PC-3 (cell line): ENCODE data around the gene LGI2. TPM values are rescaled to one million over a fixed set of nuclear protein-coding genes. Genes with fewer than 3 reads are reported as not detected.

ENCODE experiments used
- ATAC-seq: fragments of 200-7000 bp; cut with Tn5 transposase; 2 replicates; pipeline ENCODE4 v1.9.1; 2020; ENCODE audit warnings: mild to moderate bottlenecking, moderate library complexity
- BruUV-seq: library from RNA; stranded (reverse); fragments of 400-500 nt; replicated peaks from 2 replicates; lab custom pipeline; 2021; lab: Mats Ljungman, UMichigan
- CTCF ChIA-PET: fragments of 300-600 bp; sonication (Branson Sonifier 250); formaldehyde crosslinking; loops from one replicate; lab custom pipeline; 2022; ENCODE audit warnings: antibody characterized with exemption; lab: Charles Lee
- POLR2A ChIA-PET: fragments of 300-600 bp; sonication (Branson Sonifier 250); formaldehyde crosslinking; loops from one replicate; lab custom pipeline; 2022; ENCODE audit warnings: antibody characterized with exemption; ENCODE audit not compliant: unreplicated experiment; lab: Charles Lee
- DNase-seq: peaks from one replicate; pipeline ENCODE4 v3.0.0-alpha.2; 2015
- H2AFZ ChIP-seq: fragments of 300-600 bp; sonication (generic); 2 replicates; pipeline ENCODE4 v1.6.0; 2016; ENCODE audit warnings: antibody characterized with exemption, low read length
- H3F3A ChIP-seq: fragments of 300-600 bp; sonication (generic); one replicate; pipeline ENCODE4 v1.6.0; 2017; ENCODE audit warnings: antibody characterized with exemption, low read length, control low read depth, mild to moderate bottlenecking; ENCODE audit not compliant: unreplicated experiment
- H3K27ac ChIP-seq: fragments of 300-600 bp; sonication (generic); 2 replicates; pipeline ENCODE4 v1.5.1; 2016; ENCODE audit warnings: mild to moderate bottlenecking, low read length
- H3K27me3 ChIP-seq: fragments of 300-600 bp; sonication (generic); 2 replicates; pipeline ENCODE4 v1.6.1; 2016; ENCODE audit warnings: low read length, mixed read lengths
- H3K36me3 ChIP-seq: fragments of 300-600 bp; sonication (generic); 2 replicates; pipeline ENCODE4 v1.6.1; 2016; ENCODE audit warnings: low read depth, mixed run types, low read length, mixed read lengths
- H3K4me1 ChIP-seq: fragments of 300-600 bp; sonication (generic); 2 replicates; pipeline ENCODE4 v1.5.1; 2016; ENCODE audit warnings: low read length; ENCODE audit not compliant: insufficient read depth
- H3K4me2 ChIP-seq: fragments of 300-600 bp; sonication (generic); 2 replicates; pipeline ENCODE4 v1.6.0; 2016; ENCODE audit warnings: low read length
- H3K4me3 ChIP-seq: fragments of 300-600 bp; sonication (generic); 2 replicates; pipeline ENCODE4 v1.5.1; 2016; ENCODE audit warnings: mild to moderate bottlenecking, low read length, mixed read lengths
- H3K79me2 ChIP-seq: fragments of 300-600 bp; sonication (generic); 2 replicates; pipeline ENCODE4 v1.6.1; 2017; ENCODE audit warnings: low read length, mixed read lengths
- H3K9ac ChIP-seq: fragments of 300-600 bp; sonication (generic); 2 replicates; pipeline ENCODE4 v1.6.0; 2016; ENCODE audit warnings: mild to moderate bottlenecking, low read length
- H3K9me2 ChIP-seq: fragments of 300-600 bp; sonication (generic); replicated peaks from 2 replicates; pipeline ENCODE4 v1.6.1; 2016; ENCODE audit warnings: mixed run types, low read length, mixed read lengths
- H3K9me3 ChIP-seq: fragments of 300-600 bp; sonication (generic); 2 replicates; pipeline ENCODE4 v1.6.1; 2016; ENCODE audit warnings: low read length, mixed read lengths
- H4K20me1 ChIP-seq: fragments of 300-600 bp; sonication (generic); 2 replicates; pipeline ENCODE4 v1.6.1; 2016; ENCODE audit warnings: low read length, mixed read lengths
- EZH2 ChIP-seq: fragments of 300-600 bp; sonication (generic); IDR thresholded peaks from one replicate; pipeline ENCODE4 v1.6.1; 2017; ENCODE audit warnings: antibody characterized with exemption, mild to moderate bottlenecking, low read length; ENCODE audit not compliant: unreplicated experiment
- EZH2phosphoT487 ChIP-seq: fragments of 300-600 bp; sonication (generic); IDR thresholded peaks from 2 replicates; pipeline ENCODE4 v1.6.1; 2018; ENCODE audit warnings: mild to moderate bottlenecking, antibody characterized with exemption, low read length, borderline replicate concordance
- intact Hi-C: fragments of 100-400 bp; cut with micrococcal nuclease; formaldehyde crosslinking; loops from 2 replicates; pipeline ENCODE4 v1.9.0; 2023
- total RNA-seq: library from RNA; depleted of rRNA; stranded (reverse); fragments of >200 nt; gene quantifications from 2 replicates; pipeline ENCODE4 v1.2.3, GENCODE V29; 2014
- TF ChIP-seq, protein P1 (sequence below): fragments of 300-600 bp; sonication (generic); conservative IDR thresholded peaks from 2 replicates; pipeline ENCODE4 v1.5.1; 2017; ENCODE audit warnings: antibody characterized with exemption, low read depth, mild to moderate bottlenecking, low read length

LGI2 gene
- total RNA-seq, 1 experiment from 2014 or later, result 0.18 TPM

DNA sequence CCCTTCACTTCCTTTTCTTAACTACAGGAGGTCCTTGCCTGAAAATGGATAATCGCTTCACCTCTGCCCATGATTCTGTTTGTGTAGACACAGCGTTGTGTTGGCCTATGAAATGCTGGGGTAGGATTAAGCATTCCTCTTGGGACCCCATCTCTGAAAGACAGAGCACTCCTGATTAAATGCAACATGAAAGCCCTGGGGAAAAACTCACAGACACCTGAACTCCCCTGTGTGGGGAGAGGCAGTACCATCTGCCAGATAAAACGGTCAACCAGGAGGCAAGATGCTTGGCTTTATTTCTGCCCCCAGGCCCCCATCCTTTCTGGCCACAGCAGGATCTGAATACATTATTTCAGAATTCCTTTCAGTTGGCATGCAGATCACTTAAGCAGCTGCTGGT, 1.9 kb downstream of the LGI2 start:
- POLR2A ChIA-PET, result no interaction called here
- intact Hi-C loops, result no loop called here
- Histone ChIP-seq H3K9me3 (no peaks in the 10 kb centered on the region), H3K27ac (no peak overlapping the region), H3K9ac (no peak overlapping the region), H3K4me2 (no peak overlapping the region), H3K79me2 (no peaks in the 10 kb centered on the region), H2AFZ (no peak overlapping the region), H3K4me1 (no peaks in the 10 kb centered on the region), H3K36me3 (no peaks in the 10 kb centered on the region), H4K20me1 (no peaks in the 10 kb centered on the region), H3F3A (no peaks in the 10 kb centered on the region), H3K9me2 (no peaks in the 10 kb centered on the region), H3K4me3 (no peak overlapping the region), H3K27me3 (peaks cover 26% of the 10 kb centered on the region)
- no TSS peak for BruUV-seq
- CTCF ChIA-PET, result no interaction called here
- DNase-seq (no peak), ATAC-seq (no peak)
- no peak for TF ChIP-seq EZH2phosphoT487
- TF ChIP-seq EZH2, result no peak
- TF ChIP-seq, protein P1, sequence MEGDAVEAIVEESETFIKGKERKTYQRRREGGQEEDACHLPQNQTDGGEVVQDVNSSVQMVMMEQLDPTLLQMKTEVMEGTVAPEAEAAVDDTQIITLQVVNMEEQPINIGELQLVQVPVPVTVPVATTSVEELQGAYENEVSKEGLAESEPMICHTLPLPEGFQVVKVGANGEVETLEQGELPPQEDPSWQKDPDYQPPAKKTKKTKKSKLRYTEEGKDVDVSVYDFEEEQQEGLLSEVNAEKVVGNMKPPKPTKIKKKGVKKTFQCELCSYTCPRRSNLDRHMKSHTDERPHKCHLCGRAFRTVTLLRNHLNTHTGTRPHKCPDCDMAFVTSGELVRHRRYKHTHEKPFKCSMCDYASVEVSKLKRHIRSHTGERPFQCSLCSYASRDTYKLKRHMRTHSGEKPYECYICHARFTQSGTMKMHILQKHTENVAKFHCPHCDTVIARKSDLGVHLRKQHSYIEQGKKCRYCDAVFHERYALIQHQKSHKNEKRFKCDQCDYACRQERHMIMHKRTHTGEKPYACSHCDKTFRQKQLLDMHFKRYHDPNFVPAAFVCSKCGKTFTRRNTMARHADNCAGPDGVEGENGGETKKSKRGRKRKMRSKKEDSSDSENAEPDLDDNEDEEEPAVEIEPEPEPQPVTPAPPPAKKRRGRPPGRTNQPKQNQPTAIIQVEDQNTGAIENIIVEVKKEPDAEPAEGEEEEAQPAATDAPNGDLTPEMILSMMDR, result no peak

DNA sequence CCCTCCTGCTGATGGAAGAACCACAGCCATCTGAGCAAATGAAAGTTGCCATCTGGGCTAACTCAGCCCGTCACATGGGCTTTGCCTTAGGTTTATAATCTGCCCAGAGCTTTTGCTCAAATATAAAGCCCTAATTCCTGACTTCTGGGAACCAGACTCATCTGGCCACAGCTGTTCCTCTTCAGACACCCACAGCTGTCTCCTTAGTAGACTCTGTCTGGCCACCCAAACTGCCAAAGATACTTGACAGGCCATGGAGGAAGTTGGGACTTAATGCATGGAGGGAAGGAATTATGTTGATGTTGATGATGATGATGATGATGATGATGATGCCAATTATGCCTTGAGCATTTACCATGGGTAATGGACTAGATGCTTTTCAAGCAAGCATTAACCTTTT, 8.0 kb downstream of the LGI2 start:
- no TSS peak for BruUV-seq
- POLR2A ChIA-PET, result no interaction called here
- Histone ChIP-seq H3K9me3 (no peaks in the 10 kb centered on the region), H4K20me1 (no peaks in the 10 kb centered on the region), H3K4me2 (no peak overlapping the region), H3K4me3 (no peak overlapping the region), H2AFZ (no peak overlapping the region), H3K27me3 (0 out of 2 replicates have a peak, but pooled peaks cover 8% of the 10 kb centered on the region), H3K9ac (no peak overlapping the region), H3K9me2 (no peaks in the 10 kb centered on the region), H3K4me1 (no peaks in the 10 kb centered on the region), H3K36me3 (no peaks in the 10 kb centered on the region), H3K27ac (no peak overlapping the region), H3F3A (no peaks in the 10 kb centered on the region), H3K79me2 (no peaks in the 10 kb centered on the region)
- intact Hi-C loops, result no loop called here
- ATAC-seq (no peak), DNase-seq (no peak)
- CTCF ChIA-PET, result no interaction called here
- TF ChIP-seq, protein P1, result no peak
- TF ChIP-seq EZH2 (no peak), EZH2phosphoT487 (no peak)

DNA sequence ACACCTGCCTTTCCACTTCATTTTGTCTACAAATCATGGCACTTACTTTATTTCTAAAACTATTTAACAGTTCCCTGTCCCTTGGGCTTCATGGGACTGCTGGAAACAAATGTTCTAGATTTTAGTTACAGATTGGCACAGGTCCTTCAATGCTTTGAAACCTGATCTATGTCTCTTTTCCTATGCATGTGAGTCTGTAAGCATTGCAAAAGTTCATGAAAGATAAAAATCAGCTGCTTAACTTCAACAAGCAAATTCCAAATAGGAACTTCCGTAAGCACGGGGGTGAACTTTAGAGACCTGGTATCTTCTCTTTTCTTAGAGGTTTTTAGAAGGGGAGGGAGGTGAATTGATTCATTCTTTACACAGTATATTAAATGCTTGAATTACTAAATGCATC, 9.5 kb downstream of the LGI2 start:
- no TSS peak for BruUV-seq
- H3K79me2 ChIP-seq, result no peaks in the 10 kb centered on the region
- H3K27me3 ChIP-seq, result no peaks in the 10 kb centered on the region
- no peaks in the 10 kb centered on the region for H3K36me3 ChIP-seq
- H3K4me2 ChIP-seq, result no peak overlapping the region
- DNase-seq, result no peak
- no peaks in the 10 kb centered on the region for H4K20me1 ChIP-seq
- H3K9me2 ChIP-seq, result no peaks in the 10 kb centered on the region
- H3K4me3 ChIP-seq, result no peak overlapping the region
- no peak for ATAC-seq
- no peaks in the 10 kb centered on the region for H3K4me1 ChIP-seq
- intact Hi-C loops, result no loop called here
- ChIA-PET CTCF (no interaction called here), POLR2A (no interaction called here)
- no peaks in the 10 kb centered on the region for H3F3A ChIP-seq
- no peak overlapping the region for H3K27ac ChIP-seq
- no peaks in the 10 kb centered on the region for H3K9me3 ChIP-seq
- TF ChIP-seq, protein P1, result no peak
- TF ChIP-seq EZH2phosphoT487, result no peak
- TF ChIP-seq EZH2, result no peak
- H2AFZ ChIP-seq, result no peak overlapping the region
- no peak overlapping the region for H3K9ac ChIP-seq
